Amygdala (tissue), 56 donors: ENCODE results near the gene ATXN7L1.

Source experiments
- DNase-seq, 56 donors: peaks; one replicate each; lab custom pipeline; 2025; lab: John Stamatoyannopoulos, UW

The ATXN7L1 gene

GRCh38 chr7:105786520-105787470 is 89.6 kb downstream of the ATXN7L1 start:
- DNase-seq: no peak

GRCh38 chr7:105782391-105783042 is 93.9 kb downstream of the ATXN7L1 start:
- DNase-seq: no peak

- no peak for DNase-seq
Measured at GRCh38 chr7:105779856-105780780, 96.3 kb downstream of the ATXN7L1 start.

- DNase-seq: no peak
Measured at GRCh38 chr7:105778956-105779355, 97.4 kb downstream of the ATXN7L1 start.

DNA sequence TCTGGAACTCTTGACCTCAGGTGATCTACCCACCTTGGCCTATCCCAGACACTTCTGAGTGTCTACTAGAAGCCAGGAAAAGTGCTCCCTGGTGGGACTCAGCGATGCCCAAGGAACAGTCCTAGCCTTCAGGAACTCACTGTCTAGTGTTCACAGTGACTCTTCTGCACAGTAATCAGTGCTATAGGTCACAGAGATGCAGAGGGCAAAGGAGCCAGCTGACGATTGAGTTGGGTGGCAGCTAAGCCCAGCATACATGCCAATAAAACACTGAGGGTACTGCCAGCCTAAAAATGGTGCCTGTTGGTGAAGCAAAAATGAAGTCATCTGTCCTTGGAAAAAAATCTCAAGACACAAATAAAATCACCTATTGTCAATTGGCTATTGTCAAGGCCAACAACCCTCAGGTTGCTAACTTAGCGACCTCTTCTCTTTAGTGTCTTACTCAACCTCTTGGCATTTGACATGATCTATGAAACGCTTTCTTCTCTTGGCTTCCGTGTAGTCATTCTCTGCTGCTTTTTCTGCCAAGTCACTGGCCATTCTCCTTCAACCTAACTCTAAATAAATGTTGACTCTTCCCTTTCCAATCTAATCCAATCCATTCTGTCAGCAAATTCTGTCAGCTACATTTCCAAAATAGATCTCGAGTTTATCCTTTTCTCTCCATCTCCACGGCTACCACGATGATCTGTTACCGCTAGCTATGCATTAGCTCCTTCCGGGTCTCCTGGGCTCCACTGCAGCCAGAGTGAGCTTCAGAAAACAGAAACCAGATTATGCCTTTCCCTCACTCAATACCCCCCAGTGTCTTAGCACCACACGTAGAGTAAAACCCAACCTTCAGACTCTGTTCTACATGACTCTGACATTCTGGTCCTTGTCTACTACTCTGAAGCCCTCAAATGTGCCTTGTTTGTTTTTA is 99.2 kb downstream of the ATXN7L1 start:
- DNase-seq: no peak

DNA sequence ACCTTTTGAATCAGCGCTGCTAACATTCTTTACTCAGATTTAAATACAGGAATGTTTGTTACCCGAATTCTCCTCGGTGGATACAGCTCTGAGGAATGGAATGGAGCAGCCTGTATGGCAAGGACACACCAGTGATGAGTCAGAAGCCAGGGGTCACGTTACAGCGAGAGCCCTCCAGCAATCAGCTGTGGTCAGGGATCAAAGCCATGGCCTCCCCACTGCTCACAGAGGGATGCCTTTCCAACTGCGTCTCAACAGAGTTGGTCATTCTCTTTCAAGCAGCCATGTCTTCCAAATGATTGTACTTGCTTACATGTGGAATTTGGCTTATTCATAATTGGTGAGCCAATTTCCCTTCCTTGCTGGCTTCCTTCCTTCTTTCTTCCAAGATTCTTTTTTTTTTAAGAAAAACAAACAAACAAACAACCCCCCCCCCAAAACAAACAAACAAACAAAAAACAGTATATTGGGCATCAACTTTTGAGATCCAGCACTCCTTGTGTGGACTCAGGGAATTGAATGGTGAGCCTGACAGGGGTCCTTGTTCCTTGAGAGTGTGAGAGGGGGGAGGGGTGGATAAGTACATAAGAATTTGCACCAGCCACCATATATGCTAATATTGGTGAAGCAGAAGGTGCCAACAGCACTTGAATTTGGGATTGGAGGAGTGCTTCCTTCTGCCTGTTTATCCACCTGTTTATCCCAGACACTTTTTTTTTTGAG is 100.2 kb downstream of the ATXN7L1 start:
- no peak for DNase-seq

DNA sequence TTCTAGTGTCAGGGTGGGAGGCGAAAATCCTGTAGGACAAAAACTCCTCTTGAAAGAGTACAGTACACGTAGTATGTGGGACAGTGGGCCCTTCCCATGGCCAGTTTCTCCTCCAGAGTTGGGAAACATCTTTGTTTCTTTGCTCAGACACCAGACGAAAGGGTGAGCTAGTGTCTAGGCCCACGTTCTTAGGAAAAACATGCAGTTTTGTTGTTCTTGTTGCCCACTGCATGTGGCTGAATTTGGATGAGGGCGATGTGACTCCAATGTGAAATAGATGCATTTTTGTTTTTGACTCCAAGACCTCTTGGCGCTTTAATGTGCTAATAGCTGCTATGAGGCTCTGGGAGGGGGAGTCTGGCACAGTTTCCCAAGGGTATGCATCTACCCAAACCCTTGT is 100.8 kb downstream of the ATXN7L1 start:
- no peak for DNase-seq

- no peak for DNase-seq
Measured at GRCh38 chr7:105773030-105773460, 103.4 kb downstream of the ATXN7L1 start.

DNA sequence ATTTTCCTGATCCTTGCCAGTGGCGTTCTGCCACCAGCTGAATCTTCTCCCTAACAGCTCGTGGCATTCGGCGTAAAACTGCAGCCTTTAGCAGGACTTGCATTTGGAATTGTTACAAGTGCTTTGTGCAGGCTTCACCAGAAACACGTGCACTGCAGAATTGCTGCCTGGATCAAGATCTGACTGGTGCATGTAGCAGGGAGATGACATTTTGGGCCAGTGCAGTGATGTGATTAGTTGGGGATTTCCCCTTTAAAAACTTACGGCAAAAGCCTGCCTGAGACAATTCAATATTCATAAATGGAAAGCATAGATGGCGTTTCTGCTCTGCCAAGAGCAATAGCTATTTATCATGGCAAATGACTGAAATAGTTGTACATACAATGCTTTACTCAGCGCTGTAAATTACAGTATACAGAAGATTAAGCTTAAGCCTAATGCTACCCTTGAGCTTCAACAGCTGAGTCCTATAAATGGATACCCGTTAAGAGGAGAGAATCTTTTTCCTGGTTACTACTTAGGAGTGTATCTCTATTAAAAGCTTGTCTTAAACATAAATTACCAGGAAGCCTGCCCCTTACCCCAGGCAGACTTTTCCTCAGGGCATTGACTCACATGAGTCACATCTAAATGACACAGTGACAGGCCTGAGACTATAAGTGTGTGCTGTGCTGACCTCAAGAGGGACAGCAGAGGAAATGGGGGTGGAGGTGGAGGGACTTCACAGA is 106.3 kb downstream of the ATXN7L1 start:
- DNase-seq: no peak

- DNase-seq: no peak
Measured at GRCh38 chr7:105768898-105769507, 107.4 kb downstream of the ATXN7L1 start.

- no peak for DNase-seq
Measured at GRCh38 chr7:105768117-105768516, 108.3 kb downstream of the ATXN7L1 start.

DNA sequence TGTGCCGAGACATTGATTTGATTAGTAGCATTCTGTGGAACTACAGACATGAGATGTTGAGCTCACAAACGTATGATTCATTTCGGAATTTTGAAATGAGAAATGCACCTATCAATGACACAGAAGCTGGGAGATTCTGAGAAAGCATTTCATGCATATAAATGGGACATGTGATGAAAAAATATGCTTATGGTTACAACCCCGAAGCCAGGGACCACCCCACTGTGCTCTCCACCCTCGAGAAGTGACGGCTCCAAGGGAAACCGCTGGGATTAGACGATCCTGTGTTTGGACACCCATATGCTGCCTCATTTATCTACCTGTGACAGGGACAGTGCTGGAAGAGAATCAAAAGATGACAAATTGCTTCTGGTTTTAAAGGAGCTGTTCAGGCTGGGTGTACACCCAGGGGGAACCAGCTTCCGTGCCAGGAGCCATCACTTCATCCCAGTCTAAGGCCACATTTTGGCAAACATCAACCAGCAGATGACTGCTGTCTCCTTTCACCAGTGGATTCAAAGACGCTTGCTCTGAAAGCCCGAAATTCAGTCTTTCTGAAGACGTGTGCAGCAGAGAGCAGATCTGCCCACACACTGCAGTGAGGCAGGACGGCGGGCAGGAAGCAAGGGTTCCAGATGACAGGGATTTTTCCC is 109.9 kb downstream of the ATXN7L1 start:
- DNase-seq: peak in 7 of 56 donors; percentile 7 to 50 (median 13)

DNA sequence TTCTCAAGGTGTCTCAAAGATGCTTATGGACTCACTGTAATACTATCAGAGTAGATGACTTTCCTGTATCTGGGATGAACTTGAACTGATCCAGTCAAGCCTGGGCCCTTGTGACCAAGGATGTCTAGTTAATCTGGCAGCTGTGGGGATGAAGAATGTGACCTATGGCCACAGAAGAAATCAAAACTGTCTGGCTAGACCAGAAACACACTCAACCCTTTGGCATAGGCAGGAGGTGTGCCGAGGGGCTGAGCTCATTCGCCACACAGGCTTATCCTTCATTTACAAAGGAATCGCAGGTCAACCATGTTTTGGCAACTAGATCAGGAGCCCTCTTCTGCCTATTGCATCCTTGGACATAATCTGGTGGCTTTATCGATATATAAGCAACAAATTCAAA is 110.6 kb downstream of the ATXN7L1 start:
- DNase-seq: no peak

GRCh38 chr7:105764506-105764905 is 111.9 kb downstream of the ATXN7L1 start:
- DNase-seq: no peak

DNA sequence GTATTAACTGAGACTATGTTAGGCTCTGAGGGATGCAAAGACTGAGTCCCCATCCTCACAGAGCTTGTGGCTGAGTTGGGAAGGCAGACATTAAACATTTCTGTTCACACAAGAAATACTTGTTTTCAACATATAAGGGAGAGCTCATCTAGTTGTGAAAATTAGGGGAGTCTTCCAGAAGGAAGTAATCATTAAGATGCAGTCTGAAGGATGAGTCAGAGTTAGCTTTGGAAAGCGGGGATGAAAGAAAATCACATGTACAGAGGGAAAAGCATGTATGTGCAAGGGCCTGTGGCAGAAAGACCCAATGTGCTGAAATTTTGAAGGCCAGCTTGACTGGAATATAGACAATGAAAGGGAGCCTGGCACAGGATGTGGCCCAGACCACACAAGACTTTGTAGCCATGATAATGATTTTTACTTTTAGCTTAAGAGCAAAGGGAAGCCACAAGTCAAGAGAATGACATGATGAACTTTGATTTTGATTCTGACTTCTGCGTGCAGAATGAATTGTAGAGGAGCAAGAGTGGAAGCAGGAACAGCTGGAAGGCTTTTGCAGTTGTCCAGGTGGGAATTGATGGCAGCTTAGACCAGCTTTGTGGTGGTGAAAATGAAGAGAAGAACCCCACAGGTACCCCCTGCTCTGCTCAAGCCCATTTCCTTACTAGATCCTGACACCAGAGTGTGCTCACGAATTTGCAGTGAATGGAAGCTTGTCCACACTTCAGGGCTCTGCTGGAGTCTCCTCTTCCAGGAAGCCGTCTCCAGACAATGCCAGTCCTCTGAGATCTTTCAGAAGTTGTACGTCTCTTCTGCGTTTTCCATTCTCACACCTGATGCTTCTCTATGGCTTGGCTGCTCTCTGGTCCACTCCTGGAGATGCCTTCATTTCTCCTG is 115.6 kb downstream of the ATXN7L1 start:
- no peak for DNase-seq
